Activated T-cell treated with anti-CD3 and anti-CD28 coated beads, Interleukin-2, amount 50 U/mL, for 48 hours (primary cell): ENCODE results near the gene GPR173.
A peak's percentile ranks its signal among the peaks of the same experiment; 100 is the strongest.

Experiments
- DNase-seq, 2 experiments: peaks; one replicate each; pipeline ENCODE4 v3.0.0-alpha.2; 2020

Gene GPR173

GRCh38 chrX:53091354-53091753 lies 42.8 kb downstream of the GPR173 start:
- DNase-seq = no peak

GRCh38 chrX:53093177-53093655 lies 44.6 kb downstream of the GPR173 start:
- peak; percentile 77 to 83 for DNase-seq

- DNase-seq = peak; percentile 84 to 85
These were observed 45.4 kb downstream of the GPR173 start, which contains the start of gene KANTR for GRCh38 chrX:53093748-53094581. Gene KANTR, plus strand, starts transcription at chrX:53094142. Its CDS starts 30,131 bp downstream, at chrX:53124273.

GRCh38 chrX:53094582-53094905 lies 46.0 kb downstream of the GPR173 start:
- no peak for DNase-seq

GRCh38 chrX:53095796-53096195 lies 47.2 kb downstream of the GPR173 start:
- DNase-seq = no peak

GRCh38 chrX:53114864-53115549 lies 66.4 kb downstream of the GPR173 start:
- DNase-seq = no peak

- no peak for DNase-seq
These were observed 66.9 kb downstream of the GPR173 start for GRCh38 chrX:53115550-53115874.

GRCh38 chrX:53116101-53116500 lies 67.5 kb downstream of the GPR173 start:
- DNase-seq = no peak

GRCh38 chrX:53122013-53122412 lies 73.4 kb downstream of the GPR173 start:
- DNase-seq = no peak

GRCh38 chrX:53125506-53125905 lies 76.9 kb downstream of the GPR173 start:
- no peak for DNase-seq

- DNase-seq = no peak
These were observed 77.8 kb downstream of the GPR173 start for GRCh38 chrX:53126377-53126776.

GRCh38 chrX:53128097-53128749 lies 79.6 kb downstream of the GPR173 start:
- no peak for DNase-seq
